ENCODE data around the gene SLC25A43.

Gene SLC25A43

GRCh38 chrX:119501511-119502148, 102.5 kb downstream of the SLC25A43 start:
- no peak for DNase-seq

- DNase-seq = peak; percentile 1 to 12
These were observed 103.8 kb downstream of the SLC25A43 start for GRCh38 chrX:119502727-119503483.

DNA sequence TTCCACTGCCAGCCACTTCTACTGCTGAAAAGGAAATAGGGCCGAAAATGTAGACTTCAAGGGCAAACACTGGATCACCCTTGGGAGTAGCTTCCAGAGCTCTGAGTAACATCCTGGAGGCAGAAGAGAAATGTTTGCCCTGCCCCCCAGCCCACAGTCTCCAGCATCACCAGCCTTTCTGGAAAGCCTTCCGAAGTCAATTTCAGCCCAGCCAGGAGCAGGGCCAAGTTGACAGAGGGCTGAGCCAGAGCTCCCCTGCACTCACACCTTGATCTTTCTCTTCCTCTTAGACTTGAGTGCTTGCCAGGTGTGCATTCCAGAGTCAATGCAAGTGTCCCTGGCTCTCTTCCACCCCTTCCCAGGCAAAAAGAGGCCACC, 104.3 kb downstream of the SLC25A43 start:
- no peak for DNase-seq

Data from activated CD4-positive, alpha-beta T cell treated with anti-CD3 and anti-CD28 coated beads, Interleukin-2, amount 50 U/mL, for 4 hours (primary cell).